ENCODE data around the gene SOX5. TPM values are rescaled to one million over a fixed set of nuclear protein-coding genes. Genes with fewer than 3 reads are reported as not detected.

Gene SOX5
- polyA plus RNA-seq, 1 experiment: 0.13 TPM

DNA sequence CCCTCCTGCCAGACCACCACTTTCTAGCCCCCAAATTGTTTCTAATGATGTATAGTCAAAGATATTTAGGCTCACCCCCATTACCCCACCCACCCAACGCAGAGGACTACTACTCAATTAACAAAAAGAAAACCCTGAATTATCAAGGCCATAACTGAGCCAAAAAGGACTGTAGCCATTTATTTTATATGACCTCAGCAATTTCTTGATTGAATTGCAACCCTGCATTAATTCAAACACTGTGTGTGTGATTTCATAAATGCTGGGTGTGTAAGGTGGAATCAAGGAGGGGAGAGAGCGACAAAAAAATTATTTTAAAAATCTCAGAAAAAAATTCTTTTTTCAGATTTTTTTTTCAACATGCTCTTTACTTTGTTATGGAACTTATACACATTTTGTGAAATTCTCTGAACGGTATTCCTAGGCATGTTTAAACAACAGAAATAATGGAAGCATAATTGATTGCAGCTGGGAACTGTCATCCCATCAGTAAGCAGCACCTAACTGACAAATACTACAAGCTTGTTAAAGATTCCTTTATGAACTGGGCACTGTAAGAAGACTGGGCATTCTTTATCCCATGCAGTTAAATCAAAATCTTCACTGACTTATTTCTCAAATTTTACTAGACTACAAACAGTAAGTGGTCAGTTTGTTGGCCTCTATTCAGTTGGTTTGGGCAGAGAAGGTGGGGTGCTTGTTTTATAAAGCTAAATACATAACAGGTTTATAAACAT lies 179.1 kb downstream of the SOX5 start:
- Histone ChIP-seq H3K36me3 (ENCODE audit: control insufficient read depth, insufficient read depth, low read length) (no peaks in the 10 kb centered on the region), H3K4me3 (ENCODE audit: low read depth, low read length) (no peak overlapping the region), H3K27me3 (ENCODE audit: control insufficient read depth, insufficient read depth, low read length) (no peaks in the 10 kb centered on the region)
- TF ChIP-seq, protein P1, sequence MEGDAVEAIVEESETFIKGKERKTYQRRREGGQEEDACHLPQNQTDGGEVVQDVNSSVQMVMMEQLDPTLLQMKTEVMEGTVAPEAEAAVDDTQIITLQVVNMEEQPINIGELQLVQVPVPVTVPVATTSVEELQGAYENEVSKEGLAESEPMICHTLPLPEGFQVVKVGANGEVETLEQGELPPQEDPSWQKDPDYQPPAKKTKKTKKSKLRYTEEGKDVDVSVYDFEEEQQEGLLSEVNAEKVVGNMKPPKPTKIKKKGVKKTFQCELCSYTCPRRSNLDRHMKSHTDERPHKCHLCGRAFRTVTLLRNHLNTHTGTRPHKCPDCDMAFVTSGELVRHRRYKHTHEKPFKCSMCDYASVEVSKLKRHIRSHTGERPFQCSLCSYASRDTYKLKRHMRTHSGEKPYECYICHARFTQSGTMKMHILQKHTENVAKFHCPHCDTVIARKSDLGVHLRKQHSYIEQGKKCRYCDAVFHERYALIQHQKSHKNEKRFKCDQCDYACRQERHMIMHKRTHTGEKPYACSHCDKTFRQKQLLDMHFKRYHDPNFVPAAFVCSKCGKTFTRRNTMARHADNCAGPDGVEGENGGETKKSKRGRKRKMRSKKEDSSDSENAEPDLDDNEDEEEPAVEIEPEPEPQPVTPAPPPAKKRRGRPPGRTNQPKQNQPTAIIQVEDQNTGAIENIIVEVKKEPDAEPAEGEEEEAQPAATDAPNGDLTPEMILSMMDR (IDR thresholded peaks at IDR 0.05; ENCODE audit: insufficient read depth, low read depth, low read length): no peak
- POLR2A ChIA-PET: no interaction called here
- CTCF ChIA-PET: no interaction called here
- DNase-seq (ENCODE audit: low read depth): no peak

GRCh38 chr12:23767834-23768233 lies 181.6 kb downstream of the SOX5 start:
- H3K36me3 ChIP-seq (ENCODE audit: control insufficient read depth, insufficient read depth, low read length): no peaks in the 10 kb centered on the region
- TF ChIP-seq, protein P1 (IDR thresholded peaks at IDR 0.05; ENCODE audit: insufficient read depth, low read depth, low read length): no peak
- POLR2A ChIA-PET: no interaction called here
- DNase-seq (ENCODE audit: low read depth): no peak
- CTCF ChIA-PET: no interaction called here
- H3K4me3 ChIP-seq (ENCODE audit: low read depth, low read length): no peak overlapping the region
- no peaks in the 10 kb centered on the region for H3K27me3 ChIP-seq (ENCODE audit: control insufficient read depth, insufficient read depth, low read length)

DNA sequence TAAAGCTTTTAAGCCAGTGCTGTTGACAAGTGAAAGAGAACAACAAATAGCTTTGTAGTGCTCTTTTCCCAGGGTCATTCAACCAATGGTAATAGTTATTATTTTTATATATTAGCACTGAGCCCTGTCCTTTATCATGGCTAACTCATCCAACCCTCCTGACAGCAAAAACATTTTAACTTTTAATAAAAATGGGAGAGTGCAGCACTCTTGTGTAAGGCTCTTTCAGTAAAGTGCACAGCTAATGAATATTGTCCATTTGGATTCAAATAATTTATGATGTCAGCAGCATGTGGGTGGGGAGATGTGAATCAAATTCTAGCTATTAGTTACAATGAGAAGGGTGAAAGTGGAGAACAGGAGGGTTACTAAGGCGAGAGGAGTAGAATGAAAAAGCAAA lies 185.7 kb downstream of the SOX5 start:
- CTCF ChIA-PET: no interaction called here
- Histone ChIP-seq H3K36me3 (ENCODE audit: control insufficient read depth, insufficient read depth, low read length) (no peaks in the 10 kb centered on the region), H3K27me3 (ENCODE audit: control insufficient read depth, insufficient read depth, low read length) (no peaks in the 10 kb centered on the region), H3K4me3 (ENCODE audit: low read depth, low read length) (no peak overlapping the region)
- no peak for DNase-seq (ENCODE audit: low read depth)
- TF ChIP-seq, protein P1 (IDR thresholded peaks at IDR 0.05; ENCODE audit: insufficient read depth, low read depth, low read length): no peak
- POLR2A ChIA-PET: no interaction called here

DNA sequence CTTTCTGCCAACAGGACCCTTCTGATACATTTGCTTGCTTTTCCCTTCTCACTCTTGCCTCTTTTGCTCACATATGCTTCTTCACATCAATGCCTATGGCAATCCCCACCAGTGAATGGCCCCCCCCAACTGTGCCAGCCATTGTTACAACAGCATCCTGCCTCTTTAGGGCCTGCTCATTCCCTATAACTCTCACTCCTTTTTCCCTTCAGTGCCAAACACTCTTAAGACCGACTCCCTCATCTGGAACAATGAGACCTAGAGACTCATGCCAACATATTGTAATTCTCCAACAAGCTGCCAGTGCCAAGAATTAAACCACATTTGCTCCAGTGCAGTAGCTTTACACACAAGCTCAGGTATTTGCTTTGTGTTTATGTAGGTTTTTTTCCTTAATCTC lies 189.0 kb downstream of the SOX5 start:
- no peaks in the 10 kb centered on the region for H3K36me3 ChIP-seq (ENCODE audit: control insufficient read depth, insufficient read depth, low read length)
- no peak overlapping the region for H3K4me3 ChIP-seq (ENCODE audit: low read depth, low read length)
- POLR2A ChIA-PET: no interaction called here
- no peak for DNase-seq (ENCODE audit: low read depth)
- TF ChIP-seq, protein P1 (IDR thresholded peaks at IDR 0.05; ENCODE audit: insufficient read depth, low read depth, low read length): no peak
- CTCF ChIA-PET: no interaction called here
- H3K27me3 ChIP-seq (ENCODE audit: control insufficient read depth, insufficient read depth, low read length): no peaks in the 10 kb centered on the region

GRCh38 chr12:23758608-23759007 lies 190.9 kb downstream of the SOX5 start:
- POLR2A ChIA-PET: no interaction called here
- TF ChIP-seq, protein P1 (IDR thresholded peaks at IDR 0.05; ENCODE audit: insufficient read depth, low read depth, low read length): no peak
- Histone ChIP-seq H3K36me3 (ENCODE audit: control insufficient read depth, insufficient read depth, low read length) (no peaks in the 10 kb centered on the region), H3K4me3 (ENCODE audit: low read depth, low read length) (no peak overlapping the region), H3K27me3 (ENCODE audit: control insufficient read depth, insufficient read depth, low read length) (no peaks in the 10 kb centered on the region)
- no peak for DNase-seq (ENCODE audit: low read depth)
- CTCF ChIA-PET: no interaction called here

All from BJ (cell line).